DOHH2 (cell line): ENCODE measurements around the gene FBXO28.

Experiments used
- EZH2phosphoT487 ChIP-seq: fragments of 200-600 bp; sonication (generic); IDR thresholded peaks from 2 replicates; pipeline ENCODE4 v1.6.1; 2017; ENCODE audit warnings: borderline replicate concordance, mild to moderate bottlenecking, antibody characterized with exemption, low read length, moderate library complexity, mixed read lengths
- TF ChIP-seq, protein P1 (sequence below): fragments of 200-600 bp; sonication (generic); IDR thresholded peaks from one replicate; pipeline ENCODE4 v1.5.1; 2014; ENCODE audit warnings: antibody characterized with exemption, mild to moderate bottlenecking, low read depth, low read length; ENCODE audit not compliant: poor library complexity, severe bottlenecking

DNA sequence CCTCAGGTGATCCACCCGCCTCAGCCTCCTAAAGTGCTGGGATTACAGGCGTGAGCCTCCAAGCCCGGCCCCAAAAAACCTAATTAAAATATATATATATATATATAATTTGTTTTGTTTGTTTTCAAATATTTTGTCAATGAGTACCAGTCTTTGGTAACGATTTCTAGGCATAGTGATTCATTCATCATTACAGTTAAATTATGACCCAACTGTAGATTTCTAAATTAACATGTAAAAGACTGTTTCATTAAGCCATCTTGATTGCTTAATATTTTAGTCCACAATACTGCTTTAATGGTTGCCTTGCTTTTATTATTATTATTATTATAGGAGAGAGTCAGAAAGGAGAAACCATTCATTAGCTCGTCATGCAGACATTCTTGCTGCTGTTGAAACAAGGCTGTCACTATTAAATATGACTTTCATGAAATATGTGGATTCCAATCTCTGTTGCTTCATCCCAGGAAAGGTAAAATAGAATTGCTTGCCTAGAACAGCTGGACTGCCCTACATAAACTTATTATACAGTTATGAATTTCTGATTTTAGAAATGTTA is 19.9 kb downstream of the FBXO28 start:
- TF ChIP-seq, protein P1, sequence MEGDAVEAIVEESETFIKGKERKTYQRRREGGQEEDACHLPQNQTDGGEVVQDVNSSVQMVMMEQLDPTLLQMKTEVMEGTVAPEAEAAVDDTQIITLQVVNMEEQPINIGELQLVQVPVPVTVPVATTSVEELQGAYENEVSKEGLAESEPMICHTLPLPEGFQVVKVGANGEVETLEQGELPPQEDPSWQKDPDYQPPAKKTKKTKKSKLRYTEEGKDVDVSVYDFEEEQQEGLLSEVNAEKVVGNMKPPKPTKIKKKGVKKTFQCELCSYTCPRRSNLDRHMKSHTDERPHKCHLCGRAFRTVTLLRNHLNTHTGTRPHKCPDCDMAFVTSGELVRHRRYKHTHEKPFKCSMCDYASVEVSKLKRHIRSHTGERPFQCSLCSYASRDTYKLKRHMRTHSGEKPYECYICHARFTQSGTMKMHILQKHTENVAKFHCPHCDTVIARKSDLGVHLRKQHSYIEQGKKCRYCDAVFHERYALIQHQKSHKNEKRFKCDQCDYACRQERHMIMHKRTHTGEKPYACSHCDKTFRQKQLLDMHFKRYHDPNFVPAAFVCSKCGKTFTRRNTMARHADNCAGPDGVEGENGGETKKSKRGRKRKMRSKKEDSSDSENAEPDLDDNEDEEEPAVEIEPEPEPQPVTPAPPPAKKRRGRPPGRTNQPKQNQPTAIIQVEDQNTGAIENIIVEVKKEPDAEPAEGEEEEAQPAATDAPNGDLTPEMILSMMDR, result no peak
- no peak for TF ChIP-seq EZH2phosphoT487
